IPS-NIHi7 (cell line): ENCODE data around the gene MYBPC3.

ENCODE experiments used
- DNase-seq: peaks from one replicate; pipeline ENCODE4 v3.0.0; 2012; ENCODE audit warnings: mixed read lengths; ENCODE audit errors: extremely low spot score

MYBPC3 gene

GRCh38 chr11:47384498-47384897 lies 32.0 kb upstream of the MYBPC3 start:
- no peak for DNase-seq

DNA sequence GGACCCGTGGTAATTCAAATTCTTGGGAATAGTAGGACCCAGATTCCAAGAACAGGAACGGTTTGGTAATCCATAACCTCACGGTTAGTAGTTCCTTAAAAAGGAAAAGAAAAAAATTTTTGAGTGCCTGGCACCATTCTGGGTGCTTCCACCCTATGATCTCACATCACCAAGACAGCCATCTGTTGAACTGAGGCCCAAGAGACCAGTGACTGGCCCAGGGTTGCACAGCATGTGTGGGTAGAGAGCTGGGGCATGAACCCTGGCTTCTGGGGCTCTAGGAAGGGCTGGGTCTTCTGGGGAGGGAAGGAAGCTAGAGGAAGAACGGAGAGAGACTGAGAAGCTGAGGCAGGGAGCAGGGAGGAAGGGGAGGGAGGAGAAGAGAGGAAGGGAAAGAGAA lies 30.6 kb upstream of the MYBPC3 start:
- no peak for DNase-seq

DNA sequence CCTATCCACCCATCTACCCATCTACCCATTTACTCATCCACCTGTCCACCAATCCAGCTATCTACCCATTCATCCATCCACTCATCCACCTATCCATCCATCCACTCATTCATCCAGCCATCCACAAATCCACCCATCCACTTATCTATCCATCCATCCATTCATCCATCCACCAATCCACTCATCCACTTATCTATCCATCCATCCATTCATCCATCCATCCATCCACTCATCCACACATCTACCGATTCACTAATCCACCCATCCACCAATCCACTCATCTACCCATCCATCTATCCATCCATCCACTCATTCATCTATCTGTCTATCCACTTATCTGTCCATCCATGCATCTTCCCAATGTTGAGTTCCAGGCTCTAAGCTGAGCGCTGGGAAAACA lies 27.6 kb upstream of the MYBPC3 start:
- DNase-seq = no peak

DNA sequence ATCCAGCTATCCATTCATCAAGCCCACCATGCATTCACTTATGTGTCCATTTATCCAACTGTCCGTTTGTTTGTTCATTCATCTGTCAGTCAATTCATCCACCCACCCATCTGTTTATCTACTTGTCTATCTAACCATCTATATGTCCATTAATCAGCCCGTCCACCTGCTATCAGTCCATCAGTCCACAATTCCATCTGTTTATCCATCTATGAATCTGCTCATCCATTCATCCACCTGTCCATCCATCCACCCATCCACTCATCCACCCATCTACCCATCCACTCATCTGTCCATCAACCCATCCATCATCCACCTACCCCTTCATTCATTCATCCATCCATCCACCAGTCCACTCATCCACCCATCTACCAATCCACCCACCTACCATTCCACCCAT lies 26.8 kb upstream of the MYBPC3 start:
- no peak for DNase-seq

- DNase-seq = no peak
Measured at GRCh38 chr11:47378836-47379170, 26.3 kb upstream of the MYBPC3 start.

GRCh38 chr11:47378010-47378835 lies 25.7 kb upstream of the MYBPC3 start, which contains the start of gene SPI1:
Gene SPI1, minus strand, starts transcription at chr11:47378547. Its CDS starts 194 bp downstream, at chr11:47378353.
- no peak for DNase-seq

DNA sequence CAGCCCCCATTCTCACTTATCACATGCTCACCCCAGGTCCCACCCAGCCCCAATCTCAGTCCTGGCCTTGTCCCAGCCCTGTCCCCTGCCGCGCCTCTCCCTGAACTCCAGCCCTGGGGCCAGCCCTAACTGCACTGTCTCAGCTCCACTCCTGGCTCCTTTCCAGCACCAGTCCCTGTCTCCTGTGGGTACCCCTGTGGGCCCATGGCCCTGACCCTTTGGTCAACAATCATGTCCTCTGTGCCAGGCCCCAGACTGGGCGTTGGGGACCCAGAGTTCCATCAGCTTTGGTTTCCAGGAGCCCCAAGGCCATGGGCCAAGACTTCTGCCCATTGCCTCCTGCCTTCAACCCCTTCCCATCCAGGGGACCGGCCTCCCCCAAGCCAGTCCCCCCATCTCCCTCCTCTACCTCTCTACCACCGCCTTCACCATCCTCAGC lies 25.1 kb upstream of the MYBPC3 start:
- no peak for DNase-seq

DNA sequence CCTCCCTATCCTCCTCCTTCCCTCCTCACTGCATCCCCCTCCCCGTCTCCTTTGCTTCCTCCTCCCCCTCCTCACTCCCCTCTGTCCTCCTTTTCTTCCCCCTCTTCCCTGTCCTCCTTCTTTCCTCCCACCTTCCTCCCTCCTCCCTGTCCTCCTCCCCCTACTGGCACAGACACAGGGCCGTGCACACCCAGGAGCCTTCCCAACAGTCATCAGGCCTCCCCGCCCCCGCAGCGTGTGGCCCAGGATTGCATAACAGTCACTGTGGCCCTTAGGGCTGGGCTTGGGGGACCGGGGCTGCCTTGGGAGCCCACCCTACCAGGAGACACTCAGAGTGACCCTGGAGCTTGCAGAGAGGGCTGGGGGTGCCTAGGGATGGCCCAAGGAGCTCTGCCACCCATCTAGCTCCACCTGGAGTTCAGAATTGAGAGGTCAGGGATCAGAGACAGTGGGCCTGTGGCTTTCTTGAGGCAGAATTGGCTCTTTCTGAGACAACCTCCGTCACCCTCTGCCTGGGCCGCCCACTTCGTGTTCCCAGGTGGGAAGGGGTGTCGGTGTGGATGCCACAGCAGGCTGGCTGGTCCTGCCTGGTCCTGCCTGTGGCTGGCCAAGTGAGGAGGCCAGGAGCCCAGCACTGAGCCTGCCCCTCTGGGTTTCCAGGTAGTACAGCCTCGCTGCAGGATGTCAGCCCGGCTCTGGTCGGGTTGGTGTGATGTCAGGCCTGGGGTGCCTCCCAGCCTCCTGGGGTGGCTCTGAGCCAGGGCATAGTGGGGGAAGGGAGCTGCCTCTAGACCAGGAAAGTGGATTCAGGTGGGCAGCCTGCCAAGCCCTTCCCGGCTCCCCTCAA lies 24.2 kb upstream of the MYBPC3 start:
- DNase-seq = no peak

DNA sequence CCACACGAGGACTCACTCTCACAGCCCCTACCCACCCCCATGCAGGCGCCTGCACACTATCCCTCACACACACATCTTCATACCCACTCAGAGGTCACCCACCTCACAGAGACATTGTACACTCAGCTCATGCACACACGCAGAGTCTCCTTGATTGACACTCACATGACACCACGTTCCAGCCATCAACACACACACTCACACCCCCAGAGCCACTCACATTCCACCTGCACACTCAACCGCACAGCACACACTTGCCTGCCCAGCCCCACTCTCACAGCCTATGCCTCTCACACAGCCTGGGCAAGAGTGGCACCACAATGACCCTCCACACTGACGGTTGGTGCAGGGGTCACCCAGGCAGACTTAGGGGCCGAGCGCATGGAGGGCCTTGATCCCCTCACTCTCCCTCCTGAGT lies 23.6 kb upstream of the MYBPC3 start:
- DNase-seq = no peak

- DNase-seq = no peak
Measured at GRCh38 chr11:47375546-47376085, 23.1 kb upstream of the MYBPC3 start.

GRCh38 chr11:47375020-47375419 lies 22.5 kb upstream of the MYBPC3 start:
- no peak for DNase-seq

- no peak for DNase-seq
Measured at GRCh38 chr11:47374720-47375019, 22.2 kb upstream of the MYBPC3 start.

DNA sequence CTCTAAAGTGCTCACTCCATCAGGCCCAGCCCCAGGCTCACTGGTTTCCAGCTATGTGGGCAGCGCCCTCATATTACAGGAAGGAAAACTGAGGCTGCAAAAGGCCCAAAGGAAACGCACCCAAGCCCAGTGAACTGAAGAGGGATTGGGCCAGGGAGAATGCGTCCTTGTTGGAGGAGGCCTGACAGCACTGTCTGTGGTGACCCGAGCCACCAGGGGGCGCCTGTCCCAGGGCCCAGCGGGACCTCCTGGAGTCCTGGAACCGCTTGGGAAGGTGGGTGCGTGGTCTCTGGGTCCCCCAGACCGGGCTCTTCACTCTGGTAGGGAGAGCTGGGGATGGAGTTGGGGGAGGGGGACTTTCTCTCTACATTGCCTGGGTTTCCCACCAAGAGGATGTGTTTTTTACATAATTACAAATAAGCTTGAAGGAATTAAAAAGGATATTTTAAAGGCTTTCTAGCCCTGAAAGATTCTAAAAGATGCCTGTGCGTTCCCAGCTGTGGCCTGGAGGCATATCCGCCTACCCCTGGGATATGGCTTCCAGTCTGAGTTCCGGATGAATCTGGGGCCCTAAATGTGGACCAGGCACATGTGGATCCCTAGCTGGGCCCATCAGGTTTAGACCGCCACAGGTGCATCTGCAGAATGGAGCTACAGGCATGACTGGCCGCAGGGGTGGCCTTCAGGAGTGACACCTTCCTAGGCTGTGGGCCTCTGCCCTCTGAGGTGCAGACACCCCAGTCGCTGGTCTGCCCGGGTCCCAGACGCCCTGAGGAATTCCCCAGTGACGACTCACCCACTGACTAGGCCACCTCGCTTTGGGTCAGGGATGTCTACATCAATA lies 21.6 kb upstream of the MYBPC3 start:
- DNase-seq = peak; percentile 95

- DNase-seq = no peak
Measured at GRCh38 chr11:47372422-47372821, 19.9 kb upstream of the MYBPC3 start.

- no peak for DNase-seq
Measured at GRCh38 chr11:47369676-47370075, 17.2 kb upstream of the MYBPC3 start.

- DNase-seq = no peak
Measured at GRCh38 chr11:47366020-47366490, 13.6 kb upstream of the MYBPC3 start.

DNA sequence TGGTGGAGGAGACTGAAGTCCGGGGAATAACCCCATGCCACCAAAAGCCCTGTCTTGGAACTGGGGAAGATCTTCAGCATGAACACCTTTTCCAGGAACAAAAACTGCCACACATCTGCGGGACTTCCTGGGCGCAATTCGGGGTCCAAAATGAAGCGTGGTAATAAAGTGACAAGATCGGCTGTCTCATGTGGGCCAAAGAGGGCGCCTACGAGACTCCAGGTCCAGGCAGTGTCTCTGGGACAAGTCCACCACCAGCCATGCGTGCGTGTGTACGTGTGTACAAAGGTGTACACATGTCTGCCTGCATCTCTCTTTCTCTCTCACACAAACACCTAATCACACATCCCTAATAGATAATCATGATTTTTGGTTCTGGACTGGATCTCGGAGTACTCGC lies 8.9 kb upstream of the MYBPC3 start:
- no peak for DNase-seq

- no peak for DNase-seq
Measured at GRCh38 chr11:47360341-47360740, 7.8 kb upstream of the MYBPC3 start.

GRCh38 chr11:47359586-47359985 lies 7.1 kb upstream of the MYBPC3 start:
- DNase-seq = no peak

DNA sequence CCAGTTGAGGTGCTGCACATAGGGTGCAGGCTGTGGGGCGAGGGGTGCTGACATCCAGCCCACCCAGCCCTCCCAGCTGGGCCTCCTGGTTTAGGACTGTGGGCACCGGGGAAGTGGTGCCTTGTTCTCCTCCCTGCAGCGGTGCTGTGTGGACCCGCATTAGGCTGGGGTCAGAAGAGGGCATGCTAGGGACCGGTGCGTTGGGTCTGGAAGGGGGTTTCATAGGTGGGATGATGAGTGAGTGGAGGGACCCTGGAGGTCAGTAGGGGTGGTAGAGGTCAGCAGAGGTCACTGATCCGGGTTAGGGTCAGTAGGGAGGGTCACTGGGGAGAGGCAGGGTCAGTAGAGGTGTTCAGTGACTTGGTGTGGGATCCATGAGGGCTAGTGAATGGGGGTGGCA lies 6.7 kb upstream of the MYBPC3 start:
- no peak for DNase-seq

DNA sequence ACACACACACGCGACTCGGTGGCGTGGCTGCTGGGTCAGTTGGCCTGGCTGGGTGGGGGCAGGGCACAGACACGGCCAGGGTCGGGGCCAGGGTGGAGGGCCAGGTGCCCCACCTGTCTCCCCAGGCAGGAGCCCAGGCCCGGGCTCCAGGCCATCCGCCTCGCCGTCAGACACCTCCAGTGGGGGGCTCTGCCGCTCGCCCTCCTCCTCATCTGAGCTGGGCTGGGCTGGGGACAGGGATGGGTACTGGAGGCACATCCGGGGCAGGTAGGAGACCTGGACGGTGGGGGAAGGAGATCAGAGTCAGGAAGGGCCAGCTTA lies 6.2 kb upstream of the MYBPC3 start:
- no peak for DNase-seq
